ENCODE results near the gene MBOAT2. TPM values are rescaled to one million over a fixed set of nuclear protein-coding genes. Genes with fewer than 3 reads are reported as not detected.
A peak's percentile ranks its signal among the peaks of the same experiment; 100 is the strongest.

The MBOAT2 gene
- total and polyA plus RNA-seq, 2 of the 13 experiments (the other 11 are each of a cell fraction or from before 2014, with no cell fraction given) = 0.11 to 0.36 TPM

DNA sequence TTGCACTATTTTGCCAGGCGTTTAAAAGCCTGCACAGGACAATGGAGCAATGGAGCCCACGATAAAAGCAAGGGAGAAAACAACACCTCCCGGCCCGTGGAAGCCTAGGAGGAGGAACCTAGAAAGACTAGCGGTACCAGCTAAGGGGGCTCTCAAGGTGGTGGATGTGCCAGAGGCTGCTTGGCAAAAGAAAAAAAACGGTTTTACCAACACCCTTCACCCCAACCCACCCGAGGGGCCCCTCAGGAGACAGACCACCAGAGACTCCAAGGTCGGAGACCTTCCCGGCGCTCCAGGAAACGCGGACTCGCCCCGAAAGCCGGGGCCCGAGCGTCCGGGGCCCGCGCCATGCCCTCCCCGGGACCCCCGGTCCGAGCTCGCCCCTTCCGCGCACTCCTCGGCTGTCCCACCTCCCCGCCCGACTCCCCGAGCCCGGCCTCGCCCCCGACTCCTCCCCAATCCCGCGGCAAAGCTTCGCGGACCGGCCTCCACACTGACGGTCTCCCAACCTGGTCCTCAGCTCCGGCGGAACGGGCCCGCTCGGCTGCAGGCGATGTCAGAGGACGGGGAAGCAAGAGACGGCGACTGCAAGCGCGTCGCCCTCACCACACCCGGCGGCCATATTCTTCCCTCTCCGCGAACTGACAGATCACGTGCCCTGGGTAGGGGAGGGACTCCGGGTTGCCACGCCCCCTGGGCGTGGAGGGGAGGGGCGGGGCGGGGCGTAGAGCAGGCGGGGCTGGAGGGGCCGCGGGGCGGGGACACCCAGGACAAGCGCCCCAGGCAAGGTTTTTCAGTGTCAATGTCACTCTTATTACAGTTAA is 166.3 kb downstream of the MBOAT2 start, which contains the start of gene KIDINS220 (continued):
- TF ChIP-seq, protein P1, sequence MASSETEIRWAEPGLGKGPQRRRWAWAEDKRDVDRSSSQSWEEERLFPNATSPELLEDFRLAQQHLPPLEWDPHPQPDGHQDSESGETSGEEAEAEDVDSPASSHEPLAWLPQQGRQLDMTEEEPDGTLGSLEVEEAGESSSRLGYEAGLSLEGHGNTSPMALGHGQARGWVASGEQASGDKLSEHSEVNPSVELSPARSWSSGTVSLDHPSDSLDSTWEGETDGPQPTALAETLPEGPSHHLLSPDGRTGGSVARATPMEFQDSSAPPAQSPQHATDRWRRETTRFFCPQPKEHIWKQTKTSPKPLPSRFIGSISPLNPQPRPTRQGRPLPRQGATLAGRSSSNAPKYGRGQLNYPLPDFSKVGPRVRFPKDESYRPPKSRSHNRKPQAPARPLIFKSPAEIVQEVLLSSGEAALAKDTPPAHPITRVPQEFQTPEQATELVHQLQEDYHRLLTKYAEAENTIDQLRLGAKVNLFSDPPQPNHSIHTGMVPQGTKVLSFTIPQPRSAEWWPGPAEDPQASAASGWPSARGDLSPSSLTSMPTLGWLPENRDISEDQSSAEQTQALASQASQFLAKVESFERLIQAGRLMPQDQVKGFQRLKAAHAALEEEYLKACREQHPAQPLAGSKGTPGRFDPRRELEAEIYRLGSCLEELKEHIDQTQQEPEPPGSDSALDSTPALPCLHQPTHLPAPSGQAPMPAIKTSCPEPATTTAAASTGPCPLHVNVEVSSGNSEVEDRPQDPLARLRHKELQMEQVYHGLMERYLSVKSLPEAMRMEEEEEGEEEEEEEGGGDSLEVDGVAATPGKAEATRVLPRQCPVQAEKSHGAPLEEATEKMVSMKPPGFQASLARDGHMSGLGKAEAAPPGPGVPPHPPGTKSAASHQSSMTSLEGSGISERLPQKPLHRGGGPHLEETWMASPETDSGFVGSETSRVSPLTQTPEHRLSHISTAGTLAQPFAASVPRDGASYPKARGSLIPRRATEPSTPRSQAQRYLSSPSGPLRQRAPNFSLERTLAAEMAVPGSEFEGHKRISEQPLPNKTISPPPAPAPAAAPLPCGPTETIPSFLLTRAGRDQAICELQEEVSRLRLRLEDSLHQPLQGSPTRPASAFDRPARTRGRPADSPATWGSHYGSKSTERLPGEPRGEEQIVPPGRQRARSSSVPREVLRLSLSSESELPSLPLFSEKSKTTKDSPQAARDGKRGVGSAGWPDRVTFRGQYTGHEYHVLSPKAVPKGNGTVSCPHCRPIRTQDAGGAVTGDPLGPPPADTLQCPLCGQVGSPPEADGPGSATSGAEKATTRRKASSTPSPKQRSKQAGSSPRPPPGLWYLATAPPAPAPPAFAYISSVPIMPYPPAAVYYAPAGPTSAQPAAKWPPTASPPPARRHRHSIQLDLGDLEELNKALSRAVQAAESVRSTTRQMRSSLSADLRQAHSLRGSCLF (CRISPR knock-in tag; IDR thresholded peaks at IDR 0.05; ENCODE audit: borderline replicate concordance) = no peak
- TF ChIP-seq TCF7L2 (IDR thresholded peaks at IDR 0.05; ENCODE audit: low read depth, low read length) = no peak
- TF ChIP-seq ZNF572 (CRISPR knock-in tag; IDR thresholded peaks at IDR 0.05) = no peak
- TF ChIP-seq ZSCAN21 (CRISPR knock-in tag; IDR thresholded peaks at IDR 0.05; ENCODE audit: borderline replicate concordance) = peak; percentile 70; the same call in 1 of the 2 replicates
- TF ChIP-seq ZFP41 (CRISPR knock-in tag; IDR thresholded peaks at IDR 0.05; ENCODE audit: borderline replicate concordance) = no peak
- no peak for TF ChIP-seq TEF (CRISPR knock-in tag; IDR thresholded peaks at IDR 0.05)
- no peak for TF ChIP-seq TRIM22 (IDR thresholded peaks at IDR 0.05)
- TF ChIP-seq ZNF441 (CRISPR knock-in tag; IDR thresholded peaks at IDR 0.05; ENCODE audit: borderline replicate concordance) = no peak
- no peak for TF ChIP-seq MEIS1 (CRISPR knock-in tag; IDR thresholded peaks at IDR 0.05; ENCODE audit: borderline replicate concordance)
- TF ChIP-seq THAP7 (CRISPR knock-in tag; IDR thresholded peaks at IDR 0.05) = no peak
- no peak for TF ChIP-seq ZNF251 (CRISPR knock-in tag; IDR thresholded peaks at IDR 0.05)
- TF ChIP-seq ZSCAN25 (CRISPR knock-in tag; IDR thresholded peaks at IDR 0.05) = peak; percentile 43; the same call in 1 of the 2 replicates
- peak; percentile 90 for TF ChIP-seq POLR2G (IDR thresholded peaks at IDR 0.05; ENCODE audit: low read depth, low read length)
- TF ChIP-seq WIZ (CRISPR knock-in tag; IDR thresholded peaks at IDR 0.05) = peak; percentile 77
- no peak for TF ChIP-seq ZNF720 (CRISPR knock-in tag; IDR thresholded peaks at IDR 0.05)
- TF ChIP-seq, protein P2, sequence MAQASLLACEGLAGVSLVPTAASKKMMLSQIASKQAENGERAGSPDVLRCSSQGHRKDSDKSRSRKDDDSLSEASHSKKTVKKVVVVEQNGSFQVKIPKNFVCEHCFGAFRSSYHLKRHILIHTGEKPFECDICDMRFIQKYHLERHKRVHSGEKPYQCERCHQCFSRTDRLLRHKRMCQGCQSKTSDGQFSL (CRISPR knock-in tag; IDR thresholded peaks at IDR 0.05) = no peak
- TF ChIP-seq TOE1 (CRISPR knock-in tag; IDR thresholded peaks at IDR 0.05) = no peak
- peak; percentile 60 for TF ChIP-seq SP1 (IDR thresholded peaks at IDR 0.05)
- TF ChIP-seq SP1 (CRISPR knock-in tag; IDR thresholded peaks at IDR 0.05) = peak; percentile 94

Data from HepG2 (cell line).